ENCODE data around the gene CARNS1. TPM values are rescaled to one million over a fixed set of nuclear protein-coding genes. Genes with fewer than 3 reads are reported as not detected.

CARNS1 gene
- total and polyA plus RNA-seq, 2 of the 13 experiments (the other 11 are each of a cell fraction or from before 2014, with no cell fraction given), result not detected

DNA sequence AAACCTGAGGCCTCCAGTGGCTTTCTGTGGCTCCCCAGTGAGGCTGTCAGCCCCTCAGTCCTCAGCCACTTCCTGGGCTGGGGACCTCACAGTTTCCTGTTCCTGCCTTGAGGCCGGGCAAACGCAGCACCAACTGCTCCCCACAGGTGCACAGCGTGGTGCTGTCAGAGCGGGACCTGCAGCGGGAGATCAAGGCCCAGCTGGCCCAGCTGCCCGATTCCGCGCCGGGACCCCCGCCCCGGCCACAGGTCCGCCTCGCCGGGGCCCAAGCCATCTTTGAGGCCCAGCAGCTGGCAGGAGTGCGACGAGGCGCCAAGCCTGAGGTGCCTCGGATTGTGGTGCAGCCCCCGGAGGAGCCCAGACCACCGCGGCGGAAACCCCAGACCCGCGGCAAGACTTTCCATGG, 6.2 kb upstream of the CARNS1 start:
- in situ Hi-C loops (cut with HindIII; ENCODE audit: extremely low pct_ligation_motif_present, low pct_unique_long_range_greater_than_20kb), result no loop called here
- ChIA-PET POLR2A (no interaction called here), CTCF (ENCODE audit: low intra/inter-chr PET ratio, low total read pairs) (no interaction called here)
- no peak overlapping the region for H3K4me2 ChIP-seq (ENCODE audit: low read depth, low read length)
- no peak overlapping the region for H2AFZ ChIP-seq (ENCODE audit: low read length)
- WGBS (ENCODE audit: low lambda C conversion rate), result 65% methylated on average over 10 of the region's 24 CpGs
- peaks cover 65% of the 10 kb centered on the region for H3K4me1 ChIP-seq (ENCODE audit: insufficient read depth, low read length)
- H3K4me3 ChIP-seq (replicated peaks in 1 of 3; ENCODE audit: insufficient read depth in 1 of 3, low read depth in 2 of 3, low read length in 3 of 3), result no peak overlapping the region
- TF ChIP-seq, protein P1, sequence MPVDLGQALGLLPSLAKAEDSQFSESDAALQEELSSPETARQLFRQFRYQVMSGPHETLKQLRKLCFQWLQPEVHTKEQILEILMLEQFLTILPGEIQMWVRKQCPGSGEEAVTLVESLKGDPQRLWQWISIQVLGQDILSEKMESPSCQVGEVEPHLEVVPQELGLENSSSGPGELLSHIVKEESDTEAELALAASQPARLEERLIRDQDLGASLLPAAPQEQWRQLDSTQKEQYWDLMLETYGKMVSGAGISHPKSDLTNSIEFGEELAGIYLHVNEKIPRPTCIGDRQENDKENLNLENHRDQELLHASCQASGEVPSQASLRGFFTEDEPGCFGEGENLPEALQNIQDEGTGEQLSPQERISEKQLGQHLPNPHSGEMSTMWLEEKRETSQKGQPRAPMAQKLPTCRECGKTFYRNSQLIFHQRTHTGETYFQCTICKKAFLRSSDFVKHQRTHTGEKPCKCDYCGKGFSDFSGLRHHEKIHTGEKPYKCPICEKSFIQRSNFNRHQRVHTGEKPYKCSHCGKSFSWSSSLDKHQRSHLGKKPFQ (CRISPR knock-in tag; IDR thresholded peaks at IDR 0.05; ENCODE audit: insufficient replicate concordance), result no peak
- no peak for TF ChIP-seq NPAS2 (CRISPR knock-in tag; IDR thresholded peaks at IDR 0.05; ENCODE audit: borderline replicate concordance)
- TF ChIP-seq CEBPG (CRISPR knock-in tag; IDR thresholded peaks at IDR 0.05), result no peak
- TF ChIP-seq TSC22D2 (CRISPR knock-in tag; IDR thresholded peaks at IDR 0.05; ENCODE audit: borderline replicate concordance), result no peak
- no peak for TF ChIP-seq CREB1 (IDR thresholded peaks at IDR 0.05)
- no peak for TF ChIP-seq CREB1 (CRISPR knock-in tag; IDR thresholded peaks at IDR 0.05)
- TF ChIP-seq, protein P2, sequence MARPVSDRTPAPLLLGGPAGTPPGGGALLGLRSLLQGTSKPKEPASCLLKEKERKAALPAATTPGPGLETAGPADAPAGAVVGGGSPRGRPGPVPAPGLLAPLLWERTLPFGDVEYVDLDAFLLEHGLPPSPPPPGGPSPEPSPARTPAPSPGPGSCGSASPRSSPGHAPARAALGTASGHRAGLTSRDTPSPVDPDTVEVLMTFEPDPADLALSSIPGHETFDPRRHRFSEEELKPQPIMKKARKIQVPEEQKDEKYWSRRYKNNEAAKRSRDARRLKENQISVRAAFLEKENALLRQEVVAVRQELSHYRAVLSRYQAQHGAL (CRISPR knock-in tag; IDR thresholded peaks at IDR 0.05; ENCODE audit: not compliant biosample characterization), result no peak
- no peak for TF ChIP-seq YEATS2 (CRISPR knock-in tag; IDR thresholded peaks at IDR 0.05; ENCODE audit: borderline replicate concordance)
- no peak for TF ChIP-seq NCOR1 (IDR thresholded peaks at IDR 0.05; ENCODE audit: borderline replicate concordance, low read length)
- BruUV-seq (replicated peaks), result no TSS peak
- no peaks in the 10 kb centered on the region for H3K36me3 ChIP-seq (replicated peaks in 1 of 2; ENCODE audit: control insufficient read depth in 1 of 2, insufficient read depth in 2 of 2, low read length in 2 of 2)
- H3K9ac ChIP-seq (ENCODE audit: insufficient read depth, low read depth, low read length), result no peak overlapping the region
- peaks cover 3 to 34% of the 10 kb centered on the region in 2 experiments; a peak in 4 of 5 replicates for H3K27me3 ChIP-seq (ENCODE audit: control insufficient read depth in 1 of 2, insufficient read depth in 2 of 2, low read length in 2 of 2)
- FAIRE-seq (no peak), ATAC-seq (no peak), DNase-seq (ENCODE audit: low spot score) (no peak)
- H3K9me3 ChIP-seq (ENCODE audit: low read length), result no peaks in the 10 kb centered on the region
- no peaks in the 10 kb centered on the region for H3K79me2 ChIP-seq (ENCODE audit: insufficient read depth, low read length)
- no peak overlapping the region for H3K27ac ChIP-seq (ENCODE audit: extremely low read length, insufficient read depth, low read length)
- H4K20me1 ChIP-seq (ENCODE audit: insufficient read depth, low read length), result no peaks in the 10 kb centered on the region
- intact Hi-C loops (cut with micrococcal nuclease; ENCODE audit: unreplicated experiment), result no loop called here
